Liver (tissue), 9 donors: ENCODE results near the gene LHFPL2. TPM values are rescaled to one million over a fixed set of nuclear protein-coding genes. Genes with fewer than 3 reads are reported as not detected.

Experiments
- DNase-seq: peaks from one replicate; pipeline ENCODE4 v3.0.0-alpha.2; 2017; ENCODE audit warnings: low spot score
- H3K27ac ChIP-seq, 2 donors: one replicate each; pipeline ENCODE4 v1.7.0; 2013; ENCODE audit warnings: inconsistent platforms in 2 of 2, low read length in 2 of 2, control low read depth in 1 of 2, low read depth in 1 of 2, mild to moderate bottlenecking in 1 of 2
- H3K27me3 ChIP-seq, 4 donors: one replicate each; pipeline versions ENCODE4 v1.6.1 to v1.7.0; 2013; ENCODE audit warnings: low read length in 3 of 4, inconsistent platforms in 1 of 4, mild to moderate bottlenecking in 1 of 4, moderate library complexity in 1 of 4; ENCODE audit not compliant: control insufficient read depth in 4 of 4, insufficient read depth in 4 of 4
- H3K36me3 ChIP-seq, 4 donors: one replicate each; pipeline versions ENCODE4 v1.6.1 to v1.7.0; 2013; ENCODE audit warnings: low read length in 3 of 4, mild to moderate bottlenecking in 3 of 4, low read depth in 1 of 4, moderate library complexity in 1 of 4; ENCODE audit not compliant: control insufficient read depth in 4 of 4, insufficient read depth in 3 of 4
- H3K4me1 ChIP-seq, 4 donors: one replicate each; pipeline versions ENCODE4 v1.6.1 to v1.7.0; 2013; ENCODE audit warnings: low read length in 3 of 4, mild to moderate bottlenecking in 3 of 4, moderate library complexity in 1 of 4; ENCODE audit not compliant: control insufficient read depth in 4 of 4, insufficient read depth in 4 of 4
- H3K4me3 ChIP-seq, 3 donors: one replicate each; pipeline versions ENCODE4 v1.6.1 to v1.7.0; 2013; ENCODE audit warnings: low read length in 3 of 3, control low read depth in 1 of 3, low read depth in 1 of 3, mild to moderate bottlenecking in 1 of 3
- H3K9ac ChIP-seq, 2 donors: one replicate each; pipeline ENCODE4 v1.7.0; 2013; ENCODE audit warnings: low read length in 2 of 2, mild to moderate bottlenecking in 2 of 2, moderate library complexity in 2 of 2, control low read depth in 1 of 2, low read depth in 1 of 2
- H3K9me3 ChIP-seq, 4 donors: one replicate each; pipeline versions ENCODE4 v1.6.1 to v1.7.0; 2013; ENCODE audit warnings: low read length in 3 of 4; ENCODE audit not compliant: control insufficient read depth in 4 of 4
- CTCF ChIP-seq: fragments of 150-350 bp; IDR thresholded peaks from 2 replicates; pipeline ENCODE4 v1.5.1; 2017; ENCODE audit warnings: improper control_type of control experiment, low read depth, low read length; ENCODE audit not compliant: missing input control
- FOXA1 ChIP-seq: IDR thresholded peaks from 2 replicates; pipeline ENCODE4 v1.6.1; 2016; ENCODE audit warnings: antibody characterized with exemption
- FOXA2 ChIP-seq: IDR thresholded peaks from 2 replicates; pipeline ENCODE4 v1.6.1; 2016; ENCODE audit warnings: antibody characterized with exemption
- GABPA ChIP-seq, 2 donors: IDR thresholded peaks in 1 of 2; conservative IDR thresholded peaks in 1 of 2; 2 replicates each; pipeline ENCODE4 v1.6.1; 2016; ENCODE audit warnings: antibody characterized with exemption in 2 of 2, mild to moderate bottlenecking in 1 of 2, moderate library complexity in 1 of 2
- HNF4A ChIP-seq, 2 donors: conservative IDR thresholded peaks; 2 replicates each; pipeline ENCODE4 v1.6.1; 2016; ENCODE audit warnings: antibody characterized with exemption in 2 of 2, mild to moderate bottlenecking in 2 of 2
- HNF4G ChIP-seq: IDR thresholded peaks from 2 replicates; pipeline ENCODE4 v1.6.1; 2016; ENCODE audit warnings: antibody characterized with exemption
- JUND ChIP-seq, 2 donors: IDR thresholded peaks; 2 replicates each; pipeline ENCODE4 v1.6.1; 2016; ENCODE audit warnings: antibody characterized with exemption in 2 of 2
- NR2F2 ChIP-seq: IDR thresholded peaks from 2 replicates; pipeline ENCODE4 v1.6.1; 2016; ENCODE audit warnings: antibody characterized with exemption
- RAD21 ChIP-seq, 2 donors: IDR thresholded peaks; 2 replicates each; pipeline ENCODE4 v1.6.1; 2016; ENCODE audit warnings: antibody characterized with exemption in 2 of 2, mild to moderate bottlenecking in 2 of 2
- RXRA ChIP-seq, 2 donors: IDR thresholded peaks; 2 replicates each; pipeline ENCODE4 v1.6.1; 2017 to 2018; ENCODE audit warnings: antibody characterized with exemption in 2 of 2, mild to moderate bottlenecking in 1 of 2
- SP1 ChIP-seq: IDR thresholded peaks from 2 replicates; pipeline ENCODE4 v1.6.1; 2018; ENCODE audit warnings: antibody characterized with exemption, mild to moderate bottlenecking
- TAF1 ChIP-seq: conservative IDR thresholded peaks from 2 replicates; pipeline ENCODE4 v1.6.1; 2016; ENCODE audit warnings: antibody characterized with exemption, mild to moderate bottlenecking
- ZBTB33 ChIP-seq: IDR thresholded peaks from 2 replicates; pipeline ENCODE4 v1.6.1; 2016; ENCODE audit warnings: antibody characterized with exemption
- WGBS: extraction: QIAGEN DNeasy Blood & Tissue Kit; methylation state at CpG from one replicate; pipeline ENCODE4 v1.1.7; 2013; 5-methylcytosine and 5-hydroxymethylcytosine counted together
- polyA plus RNA-seq, 2 donors: library from polyadenylated mRNA; stranded (reverse) in 1 of 2; unstranded in 1 of 2; fragments of 200-250 nt in 1 of 2; fragments of >200 nt in 1 of 2; fragmentation: Nextera tagmentation in 1 of 2; extraction: Ambion mirVana in 1 of 2; gene quantifications; one replicate each; pipeline versions ENCODE4 v1.2.1 to v1.2.3, GENCODE V29; 2013 to 2015
- total RNA-seq, 2 donors: library from RNA; depleted of rRNA; stranded (reverse); fragments of >200 nt; gene quantifications; one replicate each; pipeline ENCODE4 v1.2.3, GENCODE V29; 2014
- TF ChIP-seq, protein P1 (sequence below): IDR thresholded peaks from 2 replicates; pipeline ENCODE4 v1.6.1; 2016; ENCODE audit warnings: antibody characterized with exemption, mild to moderate bottlenecking
- TF ChIP-seq, protein P2 (sequence below): IDR thresholded peaks from 2 replicates; pipeline ENCODE4 v1.6.1; 2016; ENCODE audit warnings: antibody characterized with exemption
- TF ChIP-seq, protein P3 (sequence below): IDR thresholded peaks from 2 replicates; pipeline ENCODE4 v1.6.1; 2016; ENCODE audit warnings: antibody characterized with exemption
- donor health status: healthy.
- donor health status: healthy.
- donor health status: healthy.
- donor health status: healthy.
- donor health status: healthy.

The LHFPL2 gene
- total and polyA plus RNA-seq, 4 donors = 1.6 to 9.4 (median 5.6) TPM

GRCh38 chr5:78527054-78527859, 121.3 kb downstream of the LHFPL2 start:
- Histone ChIP-seq H3K36me3 (no peaks in the 10 kb centered on the region), H3K9ac (no peak overlapping the region), H3K27me3 (peaks cover 0 to 2% (median 0%) of the 10 kb centered on the region in 4 donors), H3K4me3 (no peak overlapping the region), H3K4me1 (no peaks in the 10 kb centered on the region), H3K9me3 (no peaks in the 10 kb centered on the region), H3K27ac (peak overlapping the region; percentile 61 to 68)
- WGBS = 67% methylated on average over 9 of the region's 9 CpGs
- no peak for TF ChIP-seq ZBTB33
- TF ChIP-seq RXRA (IDR thresholded peaks at IDR 0.05) = peak; percentile 8 to 15
- TF ChIP-seq TAF1 = no peak
- TF ChIP-seq FOXA2 = no peak
- TF ChIP-seq FOXA1 = no peak
- TF ChIP-seq SP1 = peak; percentile 52
- no peak for TF ChIP-seq HNF4G
- TF ChIP-seq CTCF = no peak
- TF ChIP-seq, protein P1, sequence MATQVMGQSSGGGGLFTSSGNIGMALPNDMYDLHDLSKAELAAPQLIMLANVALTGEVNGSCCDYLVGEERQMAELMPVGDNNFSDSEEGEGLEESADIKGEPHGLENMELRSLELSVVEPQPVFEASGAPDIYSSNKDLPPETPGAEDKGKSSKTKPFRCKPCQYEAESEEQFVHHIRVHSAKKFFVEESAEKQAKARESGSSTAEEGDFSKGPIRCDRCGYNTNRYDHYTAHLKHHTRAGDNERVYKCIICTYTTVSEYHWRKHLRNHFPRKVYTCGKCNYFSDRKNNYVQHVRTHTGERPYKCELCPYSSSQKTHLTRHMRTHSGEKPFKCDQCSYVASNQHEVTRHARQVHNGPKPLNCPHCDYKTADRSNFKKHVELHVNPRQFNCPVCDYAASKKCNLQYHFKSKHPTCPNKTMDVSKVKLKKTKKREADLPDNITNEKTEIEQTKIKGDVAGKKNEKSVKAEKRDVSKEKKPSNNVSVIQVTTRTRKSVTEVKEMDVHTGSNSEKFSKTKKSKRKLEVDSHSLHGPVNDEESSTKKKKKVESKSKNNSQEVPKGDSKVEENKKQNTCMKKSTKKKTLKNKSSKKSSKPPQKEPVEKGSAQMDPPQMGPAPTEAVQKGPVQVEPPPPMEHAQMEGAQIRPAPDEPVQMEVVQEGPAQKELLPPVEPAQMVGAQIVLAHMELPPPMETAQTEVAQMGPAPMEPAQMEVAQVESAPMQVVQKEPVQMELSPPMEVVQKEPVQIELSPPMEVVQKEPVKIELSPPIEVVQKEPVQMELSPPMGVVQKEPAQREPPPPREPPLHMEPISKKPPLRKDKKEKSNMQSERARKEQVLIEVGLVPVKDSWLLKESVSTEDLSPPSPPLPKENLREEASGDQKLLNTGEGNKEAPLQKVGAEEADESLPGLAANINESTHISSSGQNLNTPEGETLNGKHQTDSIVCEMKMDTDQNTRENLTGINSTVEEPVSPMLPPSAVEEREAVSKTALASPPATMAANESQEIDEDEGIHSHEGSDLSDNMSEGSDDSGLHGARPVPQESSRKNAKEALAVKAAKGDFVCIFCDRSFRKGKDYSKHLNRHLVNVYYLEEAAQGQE = no peak
- TF ChIP-seq NR2F2 = peak; percentile 69
- peak; percentile 17 to 66 for TF ChIP-seq JUND (IDR thresholded peaks at IDR 0.05)
- TF ChIP-seq, protein P2, sequence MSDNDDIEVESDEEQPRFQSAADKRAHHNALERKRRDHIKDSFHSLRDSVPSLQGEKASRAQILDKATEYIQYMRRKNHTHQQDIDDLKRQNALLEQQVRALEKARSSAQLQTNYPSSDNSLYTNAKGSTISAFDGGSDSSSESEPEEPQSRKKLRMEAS = no peak
- peak; percentile 11 to 15 for TF ChIP-seq RAD21 (IDR thresholded peaks at IDR 0.05)
- TF ChIP-seq HNF4A (conservative IDR thresholded peaks at IDR 0.05) = no peak
- no peak for DNase-seq

DNA sequence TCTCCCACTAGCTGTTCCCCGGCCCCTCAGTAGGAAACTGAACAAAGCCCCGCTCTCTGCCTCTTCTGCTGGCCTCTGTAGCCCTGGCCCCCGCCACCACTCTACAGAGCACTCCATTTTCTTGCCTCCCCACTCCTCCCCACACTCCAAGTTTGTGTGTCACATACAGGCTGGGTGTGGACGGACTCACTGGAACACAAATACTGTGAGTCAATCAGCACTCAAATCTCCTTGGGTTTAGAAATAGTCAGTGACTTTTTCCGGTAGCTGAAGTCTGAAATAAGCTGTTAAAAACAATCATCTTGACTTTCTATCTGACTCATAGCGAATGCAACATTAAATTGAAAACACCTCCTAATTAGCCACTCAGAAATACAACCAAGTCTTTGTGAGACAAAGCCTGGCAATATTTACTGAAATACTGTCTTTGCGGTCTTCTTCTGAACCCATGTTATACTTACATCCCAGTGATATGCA, 122.5 kb downstream of the LHFPL2 start:
- no peak for DNase-seq
- H3K4me3 ChIP-seq = no peak overlapping the region

More for the DNA sequence above, 122.5 kb downstream of the LHFPL2 start:
- Histone ChIP-seq H3K36me3 (no peaks in the 10 kb centered on the region), H3K9me3 (no peaks in the 10 kb centered on the region), H3K27me3 (peaks cover 0 to 2% (median 0%) of the 10 kb centered on the region in 4 donors), H3K27ac (no peak overlapping the region), H3K9ac (no peak overlapping the region), H3K4me1 (no peaks in the 10 kb centered on the region)
- 91% methylated on average over 7 of the region's 7 CpGs for WGBS
- TF ChIP-seq GABPA (IDR thresholded peaks at IDR 0.05 in 1 of 2, conservative IDR thresholded peaks at IDR 0.05 in 1 of 2) (no peak), RAD21 (IDR thresholded peaks at IDR 0.05) (no peak), JUND (IDR thresholded peaks at IDR 0.05) (no peak), RXRA (IDR thresholded peaks at IDR 0.05) (no peak), FOXA2 (no peak)
- TF ChIP-seq, protein P2 = no peak
- TF ChIP-seq, protein P3, sequence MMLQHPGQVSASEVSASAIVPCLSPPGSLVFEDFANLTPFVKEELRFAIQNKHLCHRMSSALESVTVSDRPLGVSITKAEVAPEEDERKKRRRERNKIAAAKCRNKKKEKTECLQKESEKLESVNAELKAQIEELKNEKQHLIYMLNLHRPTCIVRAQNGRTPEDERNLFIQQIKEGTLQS = no peak
